ENCODE measurements around the gene BAIAP2L2. TPM values are rescaled to one million over a fixed set of nuclear protein-coding genes. Genes with fewer than 3 reads are reported as not detected.
"Not testable (repeated sequence)": the region's sequence is repeated elsewhere in the genome, so short reads cannot be mapped to it uniquely, and the experiment has no call there.

The BAIAP2L2 gene
- polyA plus RNA-seq, 3 donors: 0.38 to 2.5 (median 1.2) TPM

- 88 to 96% (median 91%) methylated on average over 21 to 25 of the region's 25 CpGs for WGBS, 3 donors
- H3K27ac ChIP-seq (ENCODE audit: low read depth, low read length): no peak overlapping the region
These were observed 24.3 kb downstream of the BAIAP2L2 start for GRCh38 chr22:38086001-38086845.

- 76 to 84% (median 82%) methylated on average over 5 of the region's 5 CpGs for WGBS, 3 donors
These were observed 25.0 kb downstream of the BAIAP2L2 start for GRCh38 chr22:38085501-38085900.

GRCh38 chr22:38085056-38085455 lies 25.4 kb downstream of the BAIAP2L2 start:
- 94 to 98% (median 94%) methylated on average over 12 of the region's 12 CpGs for WGBS, 3 donors
- no peak overlapping the region for H3K27ac ChIP-seq (ENCODE audit: low read depth, low read length)

More at GRCh38 chr22:38085501-38085900, 25.0 kb downstream of the BAIAP2L2 start:
- H3K27ac ChIP-seq (ENCODE audit: low read depth, low read length): no peak overlapping the region

GRCh38 chr22:38083931-38084631 lies 26.4 kb downstream of the BAIAP2L2 start, which contains the start of gene SLC16A8:
Gene SLC16A8, minus strand, starts transcription at chr22:38084184. Its CDS starts 1,311 bp downstream, at chr22:38082873.
- H3K27ac ChIP-seq (ENCODE audit: low read depth, low read length): no peak within 1 kb of the TSS
- WGBS, 3 donors: 77 to 89% (median 88%) methylated on average over 12 to 16 of the region's 16 CpGs

- WGBS, 3 donors: 67 to 83% (median 82%) methylated on average over 22 to 24 of the region's 24 CpGs
- H3K27ac ChIP-seq (ENCODE audit: low read depth, low read length): no peak overlapping the region
These were observed 27.3 kb downstream of the BAIAP2L2 start for GRCh38 chr22:38082986-38083710.

GRCh38 chr22:38081941-38082828 lies 28.3 kb downstream of the BAIAP2L2 start:
- no peak overlapping the region for H3K27ac ChIP-seq (ENCODE audit: low read depth, low read length)
- WGBS, 3 donors: 15 to 24% (median 22%) methylated on average over 48 to 52 of the region's 52 CpGs

- no peak overlapping the region for H3K27ac ChIP-seq (ENCODE audit: low read depth, low read length)
- WGBS, 3 donors: 6 to 10% (median 6%) methylated on average over 16 to 17 of the region's 17 CpGs
These were observed 28.9 kb downstream of the BAIAP2L2 start for GRCh38 chr22:38081636-38081940.

- 4 to 7% (median 6%) methylated on average over 84 to 110 of the region's 110 CpGs for WGBS, 3 donors
- H3K27ac ChIP-seq (ENCODE audit: low read depth, low read length): no peak overlapping the region
These were observed 29.4 kb downstream of the BAIAP2L2 start for GRCh38 chr22:38080850-38081635.

- no peak overlapping the region for H3K27ac ChIP-seq (ENCODE audit: low read depth, low read length)
- WGBS, 3 donors: 52 to 67% (median 67%) methylated on average over 11 of the region's 11 CpGs
These were observed 30.0 kb downstream of the BAIAP2L2 start for GRCh38 chr22:38080474-38080849.

- 90 to 95% (median 92%) methylated on average over 7 of the region's 7 CpGs for WGBS, 3 donors
These were observed 30.7 kb downstream of the BAIAP2L2 start for GRCh38 chr22:38079804-38080203.

GRCh38 chr22:38079208-38079607 lies 31.3 kb downstream of the BAIAP2L2 start:
- H3K27ac ChIP-seq (ENCODE audit: low read depth, low read length): not testable (repeated sequence)
- 89 to 96% (median 95%) methylated on average over 2 of the region's 2 CpGs for WGBS, 3 donors

More at GRCh38 chr22:38079804-38080203, 30.7 kb downstream of the BAIAP2L2 start:
- H3K27ac ChIP-seq (ENCODE audit: low read depth, low read length): no peak overlapping the region

- 72 to 77% (median 73%) methylated on average over 22 of the region's 22 CpGs for WGBS, 3 donors
- H3K27ac ChIP-seq (ENCODE audit: low read depth, low read length): no peak overlapping the region
These were observed 32.2 kb downstream of the BAIAP2L2 start for GRCh38 chr22:38078046-38078840.

GRCh38 chr22:38077595-38077994 lies 32.9 kb downstream of the BAIAP2L2 start:
- 65 to 83% (median 79%) methylated on average over 14 of the region's 14 CpGs for WGBS, 3 donors
- H3K27ac ChIP-seq (ENCODE audit: low read depth, low read length): no peak overlapping the region

- no peak overlapping the region for H3K27ac ChIP-seq (ENCODE audit: low read depth, low read length)
- 73 to 83% (median 81%) methylated on average over 12 of the region's 12 CpGs for WGBS, 3 donors
These were observed 33.4 kb downstream of the BAIAP2L2 start for GRCh38 chr22:38077096-38077495.

- no peak overlapping the region for H3K27ac ChIP-seq (ENCODE audit: low read depth, low read length)
- WGBS, 3 donors: 79 to 91% (median 88%) methylated on average over 13 of the region's 13 CpGs
These were observed 34.5 kb downstream of the BAIAP2L2 start for GRCh38 chr22:38075961-38076360.

- WGBS, 3 donors: 92 to 95% (median 92%) methylated on average over 19 to 32 of the region's 32 CpGs
- no peak overlapping the region for H3K27ac ChIP-seq (ENCODE audit: low read depth, low read length)
These were observed 35.2 kb downstream of the BAIAP2L2 start for GRCh38 chr22:38075105-38075825.

Measured in adipose tissue (tissue), 3 donors.